Measurements from ENCODE around the gene GDA. TPM values are rescaled to one million over a fixed set of nuclear protein-coding genes. Genes with fewer than 3 reads are reported as not detected.

GDA gene
- total and polyA plus RNA-seq, 4 experiments from 2014 or later, result not detected

- Mint-ChIP-seq H3K36me3 (no peaks in the 10 kb centered on the region), H3K27me3 (peaks cover 5 to 6% of the 10 kb centered on the region in 2 donors), H3K9me3 (peaks cover 0 to 8% (median 4%) of the 10 kb centered on the region in 8 donors), H3K4me3 (no peak overlapping the region), H3K4me1 (no peaks in the 10 kb centered on the region), H3K27ac (no peak overlapping the region)
- ChIA-PET CTCF (ENCODE audit: partially characterized antibody) (no interaction called here), POLR2A (ENCODE audit: partially characterized antibody) (no interaction called here)
- no peaks in the 10 kb centered on the region for H3K36me3 ChIP-seq (ENCODE audit: insufficient read depth, low read length)
- no peaks in the 10 kb centered on the region for H3K9me3 ChIP-seq (ENCODE audit: control insufficient read depth in 1 of 2, low read length in 2 of 2)
- no peak overlapping the region for H3K27ac ChIP-seq (ENCODE audit: low read depth, low read length)
- no peaks in the 10 kb centered on the region for H3K4me1 ChIP-seq (ENCODE audit: insufficient read depth, low read length)
- intact Hi-C loops (cut with micrococcal nuclease), result no loop called here
- no peaks in the 10 kb centered on the region for H3K27me3 ChIP-seq (ENCODE audit: insufficient read depth, low read length)
- H3K4me3 ChIP-seq (ENCODE audit: low read length in 2 of 2), result no peak overlapping the region
- DNase-seq, result no peak
These were observed 39.0 kb downstream of the GDA start for GRCh38 chr9:72188232-72188631.

- Histone ChIP-seq H3K9me3 (ENCODE audit: control insufficient read depth in 1 of 2, low read length in 2 of 2) (no peaks in the 10 kb centered on the region), H3K27me3 (ENCODE audit: insufficient read depth, low read length) (no peaks in the 10 kb centered on the region), H3K36me3 (ENCODE audit: insufficient read depth, low read length) (no peaks in the 10 kb centered on the region), H3K4me1 (ENCODE audit: insufficient read depth, low read length) (no peaks in the 10 kb centered on the region), H3K4me3 (ENCODE audit: low read length in 2 of 2) (no peak overlapping the region), H3K27ac (ENCODE audit: low read depth, low read length) (no peak overlapping the region)
- ChIA-PET POLR2A (ENCODE audit: partially characterized antibody) (interaction anchor here (0.7 kb wide), 1 partner anchor 31 kb away, joined by 3 read pairs; no protein-coding TSS in a partner anchor), CTCF (ENCODE audit: partially characterized antibody) (no interaction called here)
- Mint-ChIP-seq H3K9me3 (peaks cover 0 to 8% (median 4%) of the 10 kb centered on the region in 8 donors), H3K27me3 (peaks cover 7 to 8% of the 10 kb centered on the region in 2 donors), H3K4me1 (no peaks in the 10 kb centered on the region), H3K4me3 (no peak overlapping the region), H3K36me3 (no peaks in the 10 kb centered on the region), H3K27ac (no peak overlapping the region)
- intact Hi-C loops (cut with micrococcal nuclease), result no loop called here
- no peak for DNase-seq
These were observed 44.2 kb downstream of the GDA start for GRCh38 chr9:72193478-72193881.

GRCh38 chr9:72199238-72199637 is 50.0 kb downstream of the GDA start:
- no peak for DNase-seq
- H3K27me3 Mint-ChIP-seq, result peaks cover 4 to 7% of the 10 kb centered on the region in 2 donors
- H3K9me3 ChIP-seq (ENCODE audit: control insufficient read depth in 1 of 2, low read length in 2 of 2), result no peaks in the 10 kb centered on the region
- H3K27me3 ChIP-seq (ENCODE audit: insufficient read depth, low read length), result no peaks in the 10 kb centered on the region
- no peak overlapping the region for H3K27ac Mint-ChIP-seq
- POLR2A ChIA-PET (ENCODE audit: partially characterized antibody), result no interaction called here
- H3K4me3 ChIP-seq (ENCODE audit: low read length in 2 of 2), result no peak overlapping the region
- peaks cover 0 to 1% (median 0%) of the 10 kb centered on the region in 8 donors for H3K9me3 Mint-ChIP-seq
- intact Hi-C loops (cut with micrococcal nuclease), result no loop called here
- H3K27ac ChIP-seq (ENCODE audit: low read depth, low read length), result no peak overlapping the region
- CTCF ChIA-PET (ENCODE audit: partially characterized antibody), result no interaction called here
- H3K36me3 Mint-ChIP-seq, result no peaks in the 10 kb centered on the region
- no peaks in the 10 kb centered on the region for H3K4me1 ChIP-seq (ENCODE audit: insufficient read depth, low read length)
- H3K36me3 ChIP-seq (ENCODE audit: insufficient read depth, low read length), result no peaks in the 10 kb centered on the region
- H3K4me1 Mint-ChIP-seq, result no peaks in the 10 kb centered on the region
- no peak overlapping the region for H3K4me3 Mint-ChIP-seq

- intact Hi-C loops (cut with micrococcal nuclease), result no loop called here
- Histone ChIP-seq H3K36me3 (ENCODE audit: insufficient read depth, low read length) (no peaks in the 10 kb centered on the region), H3K4me1 (ENCODE audit: insufficient read depth, low read length) (no peaks in the 10 kb centered on the region), H3K27me3 (ENCODE audit: insufficient read depth, low read length) (no peaks in the 10 kb centered on the region), H3K4me3 (ENCODE audit: low read length in 2 of 2) (no peak overlapping the region), H3K27ac (ENCODE audit: low read depth, low read length) (no peak overlapping the region), H3K9me3 (ENCODE audit: control insufficient read depth in 1 of 2, low read length in 2 of 2) (no peaks in the 10 kb centered on the region)
- H3K4me1 Mint-ChIP-seq, result no peaks in the 10 kb centered on the region
- POLR2A ChIA-PET (ENCODE audit: partially characterized antibody), result no interaction called here
- CTCF ChIA-PET (ENCODE audit: partially characterized antibody), result no interaction called here
- no peak overlapping the region for H3K27ac Mint-ChIP-seq
- DNase-seq, result no peak
- no peaks in the 10 kb centered on the region for H3K36me3 Mint-ChIP-seq
- peaks cover 0 to 1% (median 0%) of the 10 kb centered on the region in 8 donors for H3K9me3 Mint-ChIP-seq
- H3K27me3 Mint-ChIP-seq, result peaks cover 2 to 5% of the 10 kb centered on the region in 2 donors
- H3K4me3 Mint-ChIP-seq, result no peak overlapping the region
These were observed 51.2 kb downstream of the GDA start for GRCh38 chr9:72200452-72200851.

- ChIA-PET POLR2A (ENCODE audit: partially characterized antibody) (no interaction called here), CTCF (ENCODE audit: partially characterized antibody) (no interaction called here)
- intact Hi-C loops (cut with micrococcal nuclease), result no loop called here
- H3K4me3 ChIP-seq (ENCODE audit: low read length in 2 of 2), result no peak overlapping the region
- no peak for DNase-seq
- H3K27me3 Mint-ChIP-seq, result peaks cover 0 to 2% of the 10 kb centered on the region in 2 donors
- peaks cover 0 to 1% (median 0%) of the 10 kb centered on the region in 8 donors for H3K9me3 Mint-ChIP-seq
- H3K4me1 Mint-ChIP-seq, result no peaks in the 10 kb centered on the region
- no peaks in the 10 kb centered on the region for H3K36me3 Mint-ChIP-seq
- H3K4me1 ChIP-seq (ENCODE audit: insufficient read depth, low read length), result no peaks in the 10 kb centered on the region
- no peak overlapping the region for H3K27ac Mint-ChIP-seq
- H3K4me3 Mint-ChIP-seq, result no peak overlapping the region
- H3K27me3 ChIP-seq (ENCODE audit: insufficient read depth, low read length), result no peaks in the 10 kb centered on the region
- no peak overlapping the region for H3K27ac ChIP-seq (ENCODE audit: low read depth, low read length)
- H3K9me3 ChIP-seq (ENCODE audit: control insufficient read depth in 1 of 2, low read length in 2 of 2), result no peaks in the 10 kb centered on the region
- no peaks in the 10 kb centered on the region for H3K36me3 ChIP-seq (ENCODE audit: insufficient read depth, low read length)
These were observed 52.8 kb downstream of the GDA start for GRCh38 chr9:72202009-72202408.

- no peak for DNase-seq
- Histone ChIP-seq H3K27ac (ENCODE audit: low read depth, low read length) (no peak overlapping the region), H3K27me3 (ENCODE audit: insufficient read depth, low read length) (no peaks in the 10 kb centered on the region), H3K4me3 (ENCODE audit: low read length in 2 of 2) (no peak overlapping the region), H3K9me3 (ENCODE audit: control insufficient read depth in 1 of 2, low read length in 2 of 2) (no peaks in the 10 kb centered on the region), H3K36me3 (ENCODE audit: insufficient read depth, low read length) (no peaks in the 10 kb centered on the region), H3K4me1 (ENCODE audit: insufficient read depth, low read length) (no peaks in the 10 kb centered on the region)
- Mint-ChIP-seq H3K27me3 (peaks cover 2 to 3% of the 10 kb centered on the region in 2 donors), H3K4me3 (no peak overlapping the region), H3K27ac (no peak overlapping the region), H3K4me1 (no peaks in the 10 kb centered on the region), H3K9me3 (peaks cover 0 to 1% (median 0%) of the 10 kb centered on the region in 8 donors), H3K36me3 (no peaks in the 10 kb centered on the region)
- ChIA-PET CTCF (ENCODE audit: partially characterized antibody) (no interaction called here), POLR2A (ENCODE audit: partially characterized antibody) (no interaction called here)
- intact Hi-C loops (cut with micrococcal nuclease), result no loop called here
These were observed 54.1 kb downstream of the GDA start for GRCh38 chr9:72203205-72203803.

GRCh38 chr9:72204062-72204461 is 54.8 kb downstream of the GDA start:
- Mint-ChIP-seq H3K4me1 (no peaks in the 10 kb centered on the region), H3K4me3 (no peak overlapping the region), H3K36me3 (no peaks in the 10 kb centered on the region), H3K27ac (no peak overlapping the region), H3K27me3 (peaks cover 2 to 4% of the 10 kb centered on the region in 2 donors), H3K9me3 (peaks cover 0 to 1% (median 0%) of the 10 kb centered on the region in 8 donors)
- Histone ChIP-seq H3K4me1 (ENCODE audit: insufficient read depth, low read length) (no peaks in the 10 kb centered on the region), H3K36me3 (ENCODE audit: insufficient read depth, low read length) (no peaks in the 10 kb centered on the region), H3K27ac (ENCODE audit: low read depth, low read length) (no peak overlapping the region), H3K9me3 (ENCODE audit: control insufficient read depth in 1 of 2, low read length in 2 of 2) (no peaks in the 10 kb centered on the region), H3K4me3 (ENCODE audit: low read length in 2 of 2) (no peak overlapping the region), H3K27me3 (ENCODE audit: insufficient read depth, low read length) (no peaks in the 10 kb centered on the region)
- DNase-seq, result no peak
- ChIA-PET POLR2A (ENCODE audit: partially characterized antibody) (no interaction called here), CTCF (ENCODE audit: partially characterized antibody) (no interaction called here)
- intact Hi-C loops (cut with micrococcal nuclease), result no loop called here
